HG02588 (cell line): ENCODE data around the gene VPS50.
"Not testable (repeated sequence)": the region's sequence is repeated elsewhere in the genome, so short reads cannot be mapped to it uniquely, and the experiment has no call there.

Experiments
- ATAC-seq: cut with Tn5 transposase; IDR thresholded peaks from one replicate; pipeline ENCODE4 v1.9.1; 2021; ENCODE audit warnings: mild to moderate bottlenecking, moderate library complexity; ENCODE audit not compliant: unreplicated experiment

Gene VPS50

GRCh38 chr7:93331706-93332105 is 99.5 kb downstream of the VPS50 start:
- no peak for ATAC-seq

- no peak for ATAC-seq
Observed at GRCh38 chr7:93332172-93332571, 100.0 kb downstream of the VPS50 start.

GRCh38 chr7:93337052-93337451 is 104.9 kb downstream of the VPS50 start:
- no peak for ATAC-seq

GRCh38 chr7:93342178-93342577 is 110.0 kb downstream of the VPS50 start:
- not testable (repeated sequence) for ATAC-seq

GRCh38 chr7:93350338-93350737 is 118.2 kb downstream of the VPS50 start:
- ATAC-seq, result no peak

GRCh38 chr7:93352881-93353280 is 120.7 kb downstream of the VPS50 start:
- no peak for ATAC-seq

GRCh38 chr7:93354815-93355214 is 122.6 kb downstream of the VPS50 start:
- no peak for ATAC-seq

- no peak for ATAC-seq
Observed at GRCh38 chr7:93359520-93360198, 127.5 kb downstream of the VPS50 start.

- ATAC-seq, result no peak
Observed at GRCh38 chr7:93361853-93362252, 129.7 kb downstream of the VPS50 start.

GRCh38 chr7:93364806-93365205 is 132.6 kb downstream of the VPS50 start:
- ATAC-seq, result no peak

- no peak for ATAC-seq
Observed at GRCh38 chr7:93365341-93365740, 133.2 kb downstream of the VPS50 start.

GRCh38 chr7:93366816-93367215 is 134.7 kb downstream of the VPS50 start:
- no peak for ATAC-seq

GRCh38 chr7:93367254-93367653 is 135.1 kb downstream of the VPS50 start:
- no peak for ATAC-seq

- ATAC-seq, result not testable (repeated sequence)
Observed at GRCh38 chr7:93370937-93371336, 138.8 kb downstream of the VPS50 start.

GRCh38 chr7:93373537-93373936 is 141.4 kb downstream of the VPS50 start:
- ATAC-seq, result no peak

GRCh38 chr7:93374345-93374940 is 142.3 kb downstream of the VPS50 start:
- ATAC-seq, result peak; percentile 64

GRCh38 chr7:93375603-93376002 is 143.4 kb downstream of the VPS50 start:
- ATAC-seq, result no peak

GRCh38 chr7:93378131-93378760 is 146.1 kb downstream of the VPS50 start:
- peak; percentile 61 for ATAC-seq

GRCh38 chr7:93382362-93382761 is 150.2 kb downstream of the VPS50 start:
- no peak for ATAC-seq

- no peak for ATAC-seq
Observed at GRCh38 chr7:93390660-93391059, 158.5 kb downstream of the VPS50 start.

- ATAC-seq, result no peak
Observed at GRCh38 chr7:93392984-93393383, 160.8 kb downstream of the VPS50 start.

GRCh38 chr7:93399642-93400041 is 167.5 kb downstream of the VPS50 start:
- ATAC-seq, result no peak
